ENCODE data around the gene KCNK2.

- TF ChIP-seq EZH2 (IDR thresholded peaks at IDR 0.05), result no peak
- TF ChIP-seq FOXP2 (optimal IDR thresholded peaks at IDR 0.05; ENCODE audit: control extremely low read depth, extremely low read length, insufficient read depth), result no peak
Measured at GRCh38 chr1:215185067-215185620, 102.6 kb downstream of the KCNK2 start.

All from SK-N-MC (cell line).